ENCODE results near the gene ATP5PD.

The ATP5PD gene

DNA sequence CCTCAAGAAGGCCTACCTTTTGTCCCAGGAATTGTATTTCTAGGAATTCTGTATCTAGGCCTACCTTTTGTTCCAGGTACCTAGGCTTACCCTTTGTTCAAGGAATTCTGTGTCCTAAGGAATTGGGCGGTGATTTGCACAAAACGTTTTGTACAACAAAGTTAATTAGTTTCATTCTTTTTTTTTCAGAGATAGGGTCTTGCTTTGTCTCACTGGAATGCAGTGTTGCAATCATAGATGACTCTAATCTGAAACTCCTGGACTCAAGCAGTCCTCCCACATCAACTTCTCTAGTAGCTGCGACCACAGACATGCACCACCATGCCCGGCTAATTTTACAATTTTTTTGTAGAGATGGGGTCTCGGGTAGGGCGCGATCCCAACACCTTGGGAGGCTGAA is 52.3 kb downstream of the ATP5PD start:
- no peak for DNase-seq (ENCODE audit: low read depth in 2 of 2)

DNA sequence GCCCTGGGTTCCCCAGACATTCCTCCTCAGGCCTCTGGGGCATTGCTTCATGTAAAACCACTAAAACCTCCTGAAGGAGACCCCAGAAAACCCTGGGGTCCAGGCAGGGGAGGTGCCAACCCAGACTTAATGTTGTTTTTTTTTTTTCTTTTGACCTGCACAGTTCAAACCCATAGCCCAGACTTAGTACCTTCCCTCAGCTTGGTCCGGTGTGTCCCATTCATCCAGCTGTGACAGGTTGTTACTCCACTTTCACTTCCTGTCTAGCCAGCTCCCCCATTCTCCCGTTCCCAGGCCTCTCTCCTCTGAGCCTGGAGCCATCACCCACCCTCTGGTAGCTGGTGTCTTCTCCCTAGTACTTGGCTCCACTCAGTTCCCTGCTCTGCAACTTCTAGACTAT is 54.5 kb downstream of the ATP5PD start:
- no peak for DNase-seq (ENCODE audit: low read depth in 2 of 2)

DNA sequence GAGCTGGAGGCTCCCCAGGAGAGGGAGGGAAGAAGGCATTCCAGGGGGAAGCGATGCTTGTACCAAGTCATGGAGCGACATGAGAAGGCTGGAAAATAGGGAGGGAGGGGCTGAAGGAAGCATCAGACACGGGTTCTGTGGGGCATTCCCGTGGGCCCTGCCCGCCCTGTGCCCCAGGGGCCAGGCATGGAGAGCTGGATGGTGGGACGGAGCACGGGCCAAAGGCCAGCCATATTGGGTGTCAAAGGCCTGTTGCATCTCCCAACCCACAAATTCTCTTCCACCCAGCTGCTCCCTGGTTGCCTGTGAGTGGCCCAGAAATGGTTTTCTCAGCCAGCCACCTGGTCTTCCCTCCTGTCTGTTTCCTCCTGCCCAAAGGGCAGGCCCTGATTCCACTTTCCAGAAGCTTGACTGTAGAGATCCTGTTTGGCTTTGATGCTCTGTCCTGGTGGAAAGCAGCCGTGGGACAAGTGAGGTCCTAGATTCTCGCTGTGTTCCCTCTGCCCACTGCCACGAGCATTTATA is 56.1 kb downstream of the ATP5PD start:
- DNase-seq (ENCODE audit: low read depth in 2 of 2), result no peak
